Type B pancreatic cell (in vitro differentiated cells): ENCODE results near the gene MBOAT2. TPM values are rescaled to one million over a fixed set of nuclear protein-coding genes. Genes with fewer than 3 reads are reported as not detected.
A peak's percentile ranks its signal among the peaks of the same experiment; 100 is the strongest.

Experiments
- DNase-seq: peaks from one replicate; pipeline ENCODE4 v3.0.0; 2021; ENCODE audit warnings: mixed read lengths; ENCODE audit not compliant: unreplicated experiment; ENCODE audit errors: extremely low spot score
- H3K27ac Mint-ChIP-seq: 2 replicates; pipeline ENCODE4 v1.8.0; 2021; ENCODE audit warnings: mild to moderate bottlenecking, mixed read lengths
- H3K27me3 Mint-ChIP-seq: 2 replicates; pipeline ENCODE4 v1.8.0; 2021; ENCODE audit warnings: mixed read lengths
- H3K36me3 Mint-ChIP-seq: 2 replicates; pipeline ENCODE4 v1.8.0; 2021; ENCODE audit warnings: mixed read lengths
- H3K4me1 Mint-ChIP-seq: one replicate; pipeline ENCODE4 v1.8.0; 2021; ENCODE audit warnings: mixed read lengths; ENCODE audit not compliant: unreplicated experiment
- H3K4me3 Mint-ChIP-seq: 2 replicates; pipeline ENCODE4 v1.8.0; 2021; ENCODE audit warnings: mild to moderate bottlenecking, mixed read lengths
- H3K9me3 Mint-ChIP-seq: 2 replicates; pipeline ENCODE4 v1.8.0; 2021; ENCODE audit warnings: mixed read lengths
- total RNA-seq: library from RNA; stranded (reverse); gene quantifications from 2 replicates; pipeline ENCODE4 v1.2.1, GENCODE V29; 2021; ENCODE audit warnings: low replicate concordance
- TF ChIP-seq, protein P1 (sequence below): fragments of 200-600 bp; sonication (generic); conservative IDR thresholded peaks from 2 replicates; pipeline ENCODE4 v1.5.0; 2021; ENCODE audit warnings: antibody characterized with exemption, mild to moderate bottlenecking

MBOAT2 gene
- total RNA-seq, 1 donor from 2014 or later, result 60.8 TPM

- peaks cover 29% of the 10 kb centered on the region for H3K36me3 Mint-ChIP-seq
- no peaks in the 10 kb centered on the region for H3K9me3 Mint-ChIP-seq
- peaks cover 14% of the 10 kb centered on the region for H3K4me1 Mint-ChIP-seq
- TF ChIP-seq, protein P1, sequence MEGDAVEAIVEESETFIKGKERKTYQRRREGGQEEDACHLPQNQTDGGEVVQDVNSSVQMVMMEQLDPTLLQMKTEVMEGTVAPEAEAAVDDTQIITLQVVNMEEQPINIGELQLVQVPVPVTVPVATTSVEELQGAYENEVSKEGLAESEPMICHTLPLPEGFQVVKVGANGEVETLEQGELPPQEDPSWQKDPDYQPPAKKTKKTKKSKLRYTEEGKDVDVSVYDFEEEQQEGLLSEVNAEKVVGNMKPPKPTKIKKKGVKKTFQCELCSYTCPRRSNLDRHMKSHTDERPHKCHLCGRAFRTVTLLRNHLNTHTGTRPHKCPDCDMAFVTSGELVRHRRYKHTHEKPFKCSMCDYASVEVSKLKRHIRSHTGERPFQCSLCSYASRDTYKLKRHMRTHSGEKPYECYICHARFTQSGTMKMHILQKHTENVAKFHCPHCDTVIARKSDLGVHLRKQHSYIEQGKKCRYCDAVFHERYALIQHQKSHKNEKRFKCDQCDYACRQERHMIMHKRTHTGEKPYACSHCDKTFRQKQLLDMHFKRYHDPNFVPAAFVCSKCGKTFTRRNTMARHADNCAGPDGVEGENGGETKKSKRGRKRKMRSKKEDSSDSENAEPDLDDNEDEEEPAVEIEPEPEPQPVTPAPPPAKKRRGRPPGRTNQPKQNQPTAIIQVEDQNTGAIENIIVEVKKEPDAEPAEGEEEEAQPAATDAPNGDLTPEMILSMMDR, result peak; percentile 52
- no peak overlapping the region for H3K4me3 Mint-ChIP-seq
- H3K27me3 Mint-ChIP-seq, result no peaks in the 10 kb centered on the region
- DNase-seq, result no peak
- H3K27ac Mint-ChIP-seq, result no peak overlapping the region
These were observed 121.4 kb downstream of the MBOAT2 start for GRCh38 chr2:8882094-8882493.

DNA sequence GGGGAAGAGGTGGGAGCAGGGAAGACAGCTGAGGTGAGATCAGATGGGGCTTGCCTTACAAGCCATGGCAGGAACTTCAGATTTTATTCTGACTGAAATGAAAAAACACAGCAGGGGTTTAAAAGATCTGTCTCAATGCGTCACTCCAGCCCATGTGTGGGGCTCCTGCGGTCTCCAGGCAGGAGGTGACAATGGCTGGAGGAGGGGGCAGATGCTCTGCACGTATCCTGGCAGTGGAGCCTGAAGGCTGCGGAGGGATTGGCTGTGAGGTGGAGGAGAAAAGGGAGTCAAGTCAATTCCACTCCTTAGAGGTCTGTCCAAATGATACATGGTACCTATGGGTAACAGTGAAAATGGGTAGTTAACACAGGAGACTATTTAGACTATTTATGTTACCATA lies 125.6 kb downstream of the MBOAT2 start:
- Mint-ChIP-seq H3K27me3 (no peaks in the 10 kb centered on the region), H3K9me3 (no peaks in the 10 kb centered on the region), H3K4me1 (peaks cover 10% of the 10 kb centered on the region), H3K27ac (no peak overlapping the region), H3K36me3 (peaks cover 25% of the 10 kb centered on the region), H3K4me3 (no peak overlapping the region)
- DNase-seq, result no peak
- TF ChIP-seq, protein P1, result no peak

GRCh38 chr2:8877332-8877731 lies 126.2 kb downstream of the MBOAT2 start:
- no peak overlapping the region for H3K4me3 Mint-ChIP-seq
- no peak for DNase-seq
- H3K27me3 Mint-ChIP-seq, result no peaks in the 10 kb centered on the region
- H3K27ac Mint-ChIP-seq, result no peak overlapping the region
- no peaks in the 10 kb centered on the region for H3K9me3 Mint-ChIP-seq
- H3K4me1 Mint-ChIP-seq, result peaks cover 10% of the 10 kb centered on the region
- H3K36me3 Mint-ChIP-seq, result peaks cover 25% of the 10 kb centered on the region
- TF ChIP-seq, protein P1, result no peak

DNA sequence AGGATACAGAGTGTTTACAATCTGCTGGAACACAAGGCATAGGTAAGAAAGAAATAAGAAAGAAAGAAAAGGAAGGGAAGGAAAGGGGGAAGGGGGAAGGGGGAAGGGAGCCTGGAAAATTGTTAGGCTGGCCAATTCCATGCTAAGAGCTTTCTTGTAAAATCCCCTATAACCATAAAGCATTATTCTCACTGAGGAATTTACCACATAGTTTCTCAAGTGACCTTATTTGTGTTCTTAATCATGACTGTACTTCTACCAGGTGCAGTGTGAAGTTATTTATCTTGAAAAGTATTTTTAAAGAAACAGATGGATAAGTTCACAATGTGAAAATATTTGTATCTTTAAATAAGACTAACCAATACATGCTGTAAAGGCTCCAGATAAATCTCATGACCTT lies 126.9 kb downstream of the MBOAT2 start:
- H3K27me3 Mint-ChIP-seq, result no peaks in the 10 kb centered on the region
- no peak for DNase-seq
- peaks cover 25% of the 10 kb centered on the region for H3K36me3 Mint-ChIP-seq
- TF ChIP-seq, protein P1, result no peak
- H3K27ac Mint-ChIP-seq, result no peak overlapping the region
- H3K9me3 Mint-ChIP-seq, result no peaks in the 10 kb centered on the region
- H3K4me1 Mint-ChIP-seq, result peaks cover 10% of the 10 kb centered on the region
- no peak overlapping the region for H3K4me3 Mint-ChIP-seq

DNA sequence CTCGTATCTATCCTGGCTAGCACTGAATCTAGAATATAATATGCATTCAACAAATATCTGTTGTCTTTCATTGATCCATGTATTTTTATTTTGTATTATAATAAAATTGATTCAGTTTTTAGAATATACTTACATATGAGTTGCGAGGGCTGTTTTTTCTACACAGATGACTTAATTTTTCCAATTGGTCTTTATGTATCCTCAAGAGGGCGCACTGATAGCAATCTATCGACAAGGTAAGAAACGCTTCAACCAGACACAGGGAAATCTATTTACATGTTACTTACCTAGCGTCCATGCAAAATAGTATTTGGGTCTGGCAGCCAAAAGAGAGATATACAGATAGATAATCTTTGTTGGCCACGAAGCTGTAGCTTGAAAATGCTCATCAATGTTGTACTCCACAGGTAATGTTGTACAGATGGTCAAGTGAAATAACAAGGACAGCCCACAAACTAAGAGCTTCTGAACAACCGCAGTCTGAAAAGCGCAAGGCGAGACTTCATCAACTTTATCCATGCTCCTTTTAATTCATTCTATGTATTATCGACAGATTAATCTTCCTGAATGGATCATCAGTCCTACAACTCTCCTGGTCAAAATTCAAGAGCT lies 130.6 kb downstream of the MBOAT2 start:
- DNase-seq, result no peak
- Mint-ChIP-seq H3K4me3 (no peak overlapping the region), H3K4me1 (peaks cover 9% of the 10 kb centered on the region), H3K36me3 (peaks cover 7% of the 10 kb centered on the region), H3K27me3 (no peaks in the 10 kb centered on the region), H3K9me3 (no peaks in the 10 kb centered on the region), H3K27ac (no peak overlapping the region)
- TF ChIP-seq, protein P1, result peak; percentile 81

DNA sequence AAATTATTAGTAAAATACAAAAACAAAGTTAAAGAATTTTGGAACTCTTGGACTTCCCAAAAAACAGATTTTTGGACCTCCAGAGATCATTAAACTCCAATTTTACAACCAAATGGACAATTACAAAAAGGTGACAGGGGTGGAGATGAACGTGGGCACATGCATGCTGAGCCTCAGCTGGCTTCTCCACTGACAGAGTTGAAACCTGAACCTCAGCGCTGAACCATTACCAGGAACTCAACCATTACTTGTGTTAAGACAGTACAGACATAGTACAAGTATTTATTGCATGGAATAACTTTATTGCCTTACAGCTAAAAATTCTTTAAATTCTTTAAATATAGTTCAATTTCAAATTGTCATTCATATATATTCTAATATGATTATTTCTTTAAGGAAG lies 133.0 kb downstream of the MBOAT2 start:
- Mint-ChIP-seq H3K36me3 (peaks cover 15% of the 10 kb centered on the region), H3K9me3 (no peaks in the 10 kb centered on the region), H3K27ac (no peak overlapping the region), H3K4me1 (no peaks in the 10 kb centered on the region), H3K27me3 (no peaks in the 10 kb centered on the region), H3K4me3 (no peak overlapping the region)
- DNase-seq, result no peak
- TF ChIP-seq, protein P1, result no peak
